HepG2 (cell line): Measurements from ENCODE around the gene ZNF79. TPM values are rescaled to one million over a fixed set of nuclear protein-coding genes. Genes with fewer than 3 reads are reported as not detected.

Experiments used
- ATAC-seq: fragments of 200-7000 bp; cut with Tn5 transposase; 3 replicates; pipeline ENCODE4 v1.9.1; 2020; ENCODE audit warnings: mild to moderate bottlenecking, moderate library complexity
- BruUV-seq: library from RNA; stranded (reverse); fragments of 400-500 nt; replicated peaks from 2 replicates; lab custom pipeline; 2021; lab: Mats Ljungman, UMichigan
- CTCF ChIA-PET: fragments of 300-600 bp; formaldehyde crosslinking; extraction: SDS; loops from one replicate; lab custom pipeline; 2021; ENCODE audit warnings: low total read pairs, inconsistent platforms, low intra/inter-chr PET ratio; lab: Yijun Ruan, JAX
- POLR2A ChIA-PET: fragments of 350-600 bp; sonication (Branson Sonifier 250); formaldehyde crosslinking; loops from one replicate; lab custom pipeline; 2020; ENCODE audit warnings: antibody characterized with exemption, inconsistent platforms; lab: Yijun Ruan, JAX
- DNase-seq: peaks from one replicate; pipeline ENCODE4 v3.0.0-alpha.2; 2015; ENCODE audit warnings: low spot score
- FAIRE-seq: peaks from 3 replicates; lab custom pipeline; 2011; peaks lifted over from hg19 to GRCh38; lab: Jason Lieb, UNC
- H2AFZ ChIP-seq: one replicate; pipeline ENCODE4 v1.6.1; 2011; ENCODE audit warnings: low read length, inconsistent platforms
- H3K27ac ChIP-seq: fragments of 300-600 bp; 3 replicates; pipeline ENCODE4 v1.8.0; 2011; ENCODE audit warnings: mixed run types, mild to moderate bottlenecking, mixed read lengths, low read length, inconsistent platforms; ENCODE audit not compliant: insufficient read depth; ENCODE audit errors: extremely low read length
- H3K27me3 ChIP-seq, 2 experiments: fragments of 200-600 bp in 1 of 2; 2 replicates in 1 of 2; 3 replicates in 1 of 2; pipeline versions ENCODE4 v1.6.0 to v1.8.0; 2011; ENCODE audit warnings: low read length in 2 of 2, mild to moderate bottlenecking in 2 of 2, moderate library complexity in 2 of 2, inconsistent platforms in 1 of 2; ENCODE audit not compliant: insufficient read depth in 2 of 2, control insufficient read depth in 1 of 2
- H3K36me3 ChIP-seq, 2 experiments: fragments of 200-600 bp in 1 of 2; replicated peaks in 1 of 2; 2 replicates in 1 of 2; 3 replicates in 1 of 2; pipeline versions ENCODE4 v1.5.1 to v1.8.0; 2011; ENCODE audit warnings: low read length in 2 of 2, inconsistent platforms in 1 of 2; ENCODE audit not compliant: insufficient read depth in 2 of 2, control insufficient read depth in 1 of 2
- H3K4me1 ChIP-seq: 2 replicates; pipeline ENCODE4 v1.5.1; 2012; ENCODE audit warnings: low read length, inconsistent platforms; ENCODE audit not compliant: insufficient read depth
- H3K4me2 ChIP-seq: 2 replicates; pipeline ENCODE4 v1.6.0; 2011; ENCODE audit warnings: low read depth, low read length, inconsistent platforms
- H3K4me3 ChIP-seq, 3 experiments: fragments of 200-600 bp in 1 of 3; sonication (generic), shearing (Covaris generic) in 1 of 3; replicated peaks in 1 of 3; 2 replicates each; pipeline ENCODE4 v1.5.1; 2011 to 2016; ENCODE audit warnings: low read length in 3 of 3, inconsistent platforms in 2 of 3, low read depth in 2 of 3, mild to moderate bottlenecking in 2 of 3, control low read depth in 1 of 3, mixed read lengths in 1 of 3; ENCODE audit not compliant: insufficient read depth in 1 of 3
- H3K79me2 ChIP-seq: one replicate; pipeline ENCODE4 v1.6.1; 2011; ENCODE audit warnings: low read length, inconsistent platforms; ENCODE audit not compliant: insufficient read depth
- H3K9ac ChIP-seq: 2 replicates; pipeline ENCODE4 v1.6.0; 2011; ENCODE audit warnings: mild to moderate bottlenecking, low read depth, low read length, inconsistent platforms; ENCODE audit not compliant: insufficient read depth
- H3K9me3 ChIP-seq: 2 replicates; pipeline ENCODE4 v1.5.1; 2012; ENCODE audit warnings: mild to moderate bottlenecking, low read length
- H4K20me1 ChIP-seq: 2 replicates; pipeline ENCODE4 v1.6.0; 2011; ENCODE audit warnings: inconsistent platforms, mild to moderate bottlenecking, low read length, moderate library complexity; ENCODE audit not compliant: insufficient read depth
- CAMTA2 ChIP-seq: sonication (generic); formaldehyde crosslinking; IDR thresholded peaks from 2 replicates; pipeline ENCODE4 v1.4.0; 2020; ENCODE audit warnings: mild to moderate bottlenecking, missing genetic modification reagents, borderline replicate concordance
- SMAD3 ChIP-seq: sonication (generic); formaldehyde crosslinking; IDR thresholded peaks from 2 replicates; pipeline ENCODE4 v1.4.0; 2020; ENCODE audit warnings: missing genetic modification reagents
- ZNF230 ChIP-seq: sonication (generic); formaldehyde crosslinking; IDR thresholded peaks from 2 replicates; pipeline ENCODE4 v1.4.0; 2020; ENCODE audit warnings: mild to moderate bottlenecking, missing genetic modification reagents
- ZNF30 ChIP-seq: sonication (generic); formaldehyde crosslinking; IDR thresholded peaks from 2 replicates; pipeline ENCODE4 v1.5.0; 2020; ENCODE audit warnings: mild to moderate bottlenecking, missing genetic modification reagents
- ZSCAN31 ChIP-seq: sonication (generic); formaldehyde crosslinking; IDR thresholded peaks from 2 replicates; pipeline ENCODE4 v1.5.0; 2020; ENCODE audit warnings: low read depth, mild to moderate bottlenecking, missing genetic modification reagents
- WGBS: methylation state at CpG from one replicate; pipeline ENCODE4 v1.1.6; 2017; ENCODE audit warnings: low lambda C conversion rate; 5-methylcytosine and 5-hydroxymethylcytosine counted together
- in situ Hi-C: cut with HindIII; loops from 2 replicates; pipeline ENCODE4 v1.10.0; 2017; ENCODE audit warnings: low pct_unique_long_range_greater_than_20kb; ENCODE audit not compliant: extremely low pct_ligation_motif_present
- intact Hi-C: fragments of 100-400 bp; cut with micrococcal nuclease; formaldehyde crosslinking; loops from one replicate; pipeline ENCODE4 v1.10.0; 2022; ENCODE audit not compliant: unreplicated experiment
- polyA plus RNA-seq, 8 experiments: library from polyadenylated mRNA; depleted of rRNA in 3 of 8; stranded (reverse) in 7 of 8; unstranded in 1 of 8; fragments of >200 nt; fragmentation: Illumina TruSeq in 4 of 8; extraction: Trizol in 4 of 8; gene quantifications; 2 replicates each; pipeline versions ENCODE4 v1.2.1 to v1.2.3, GENCODE V29; 2011 to 2016; ENCODE audit warnings: low read depth in 4 of 8, missing spikeins in 1 of 8, mixed read lengths in 1 of 8; ENCODE audit not compliant: insufficient read depth in 1 of 8
- total RNA-seq, 5 experiments: library from RNA; depleted of rRNA; stranded (reverse); fragments of >200 nt; fragmentation: Illumina TruSeq; extraction: Trizol; gene quantifications; 2 replicates each; pipeline ENCODE4 v1.2.3, GENCODE V29; 2016; ENCODE audit warnings: low read depth in 1 of 5
- TF ChIP-seq, protein P1 (sequence below): IDR thresholded peaks from 2 replicates; pipeline ENCODE4 v1.6.1; 2016; ENCODE audit warnings: low read depth, missing genetic modification reagents, missing compliant biosample characterization
- TF ChIP-seq, protein P2 (sequence below): sonication (generic); formaldehyde crosslinking; IDR thresholded peaks from 2 replicates; pipeline ENCODE4 v1.5.1; 2020; ENCODE audit warnings: missing genetic modification reagents, mild to moderate bottlenecking, borderline replicate concordance

ZNF79 gene
- total and polyA plus RNA-seq, 2 of the 13 experiments (the other 11 are each of a cell fraction or from before 2014, with no cell fraction given): 3.7 to 8.1 TPM

DNA sequence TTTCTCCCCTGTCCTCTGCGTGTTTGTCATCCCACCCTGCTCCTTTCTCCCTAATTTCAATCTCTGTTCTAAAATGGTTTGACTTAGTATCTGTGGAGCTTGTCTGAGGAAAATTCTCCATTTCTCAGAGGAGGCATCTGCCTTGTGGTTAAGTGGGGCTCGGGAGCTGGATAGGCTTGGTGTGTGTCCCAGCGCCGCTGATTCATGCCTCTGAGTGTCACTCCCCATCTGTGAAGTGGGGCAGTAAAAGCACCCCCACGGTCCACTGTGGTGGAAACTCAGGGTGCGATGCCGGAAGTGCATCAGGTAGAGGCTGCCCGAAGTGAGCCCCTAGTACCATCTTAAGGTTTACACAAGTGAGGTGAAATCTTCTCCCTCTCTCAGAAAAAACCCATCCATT lies 64.8 kb downstream of the ZNF79 start:
- H3K27me3 ChIP-seq: no peaks in the 10 kb centered on the region

More for the DNA sequence above, 64.8 kb downstream of the ZNF79 start:
- no peaks in the 10 kb centered on the region for H3K79me2 ChIP-seq
- no peaks in the 10 kb centered on the region for H3K9me3 ChIP-seq
- WGBS: 87% methylated on average over 8 of the region's 8 CpGs
- no peak overlapping the region for H3K27ac ChIP-seq
- H3K4me1 ChIP-seq: no peaks in the 10 kb centered on the region
- POLR2A ChIA-PET: no interaction called here
- H2AFZ ChIP-seq: no peak overlapping the region
- CTCF ChIA-PET: no interaction called here
- no peak overlapping the region for H3K4me3 ChIP-seq
- ATAC-seq: no peak
- TF ChIP-seq SMAD3 (no peak), ZSCAN31 (CRISPR knock-in tag) (no peak), ZNF230 (no peak), ZNF30 (CRISPR knock-in tag) (no peak), CAMTA2 (CRISPR knock-in tag) (no peak)
- TF ChIP-seq, protein P1, sequence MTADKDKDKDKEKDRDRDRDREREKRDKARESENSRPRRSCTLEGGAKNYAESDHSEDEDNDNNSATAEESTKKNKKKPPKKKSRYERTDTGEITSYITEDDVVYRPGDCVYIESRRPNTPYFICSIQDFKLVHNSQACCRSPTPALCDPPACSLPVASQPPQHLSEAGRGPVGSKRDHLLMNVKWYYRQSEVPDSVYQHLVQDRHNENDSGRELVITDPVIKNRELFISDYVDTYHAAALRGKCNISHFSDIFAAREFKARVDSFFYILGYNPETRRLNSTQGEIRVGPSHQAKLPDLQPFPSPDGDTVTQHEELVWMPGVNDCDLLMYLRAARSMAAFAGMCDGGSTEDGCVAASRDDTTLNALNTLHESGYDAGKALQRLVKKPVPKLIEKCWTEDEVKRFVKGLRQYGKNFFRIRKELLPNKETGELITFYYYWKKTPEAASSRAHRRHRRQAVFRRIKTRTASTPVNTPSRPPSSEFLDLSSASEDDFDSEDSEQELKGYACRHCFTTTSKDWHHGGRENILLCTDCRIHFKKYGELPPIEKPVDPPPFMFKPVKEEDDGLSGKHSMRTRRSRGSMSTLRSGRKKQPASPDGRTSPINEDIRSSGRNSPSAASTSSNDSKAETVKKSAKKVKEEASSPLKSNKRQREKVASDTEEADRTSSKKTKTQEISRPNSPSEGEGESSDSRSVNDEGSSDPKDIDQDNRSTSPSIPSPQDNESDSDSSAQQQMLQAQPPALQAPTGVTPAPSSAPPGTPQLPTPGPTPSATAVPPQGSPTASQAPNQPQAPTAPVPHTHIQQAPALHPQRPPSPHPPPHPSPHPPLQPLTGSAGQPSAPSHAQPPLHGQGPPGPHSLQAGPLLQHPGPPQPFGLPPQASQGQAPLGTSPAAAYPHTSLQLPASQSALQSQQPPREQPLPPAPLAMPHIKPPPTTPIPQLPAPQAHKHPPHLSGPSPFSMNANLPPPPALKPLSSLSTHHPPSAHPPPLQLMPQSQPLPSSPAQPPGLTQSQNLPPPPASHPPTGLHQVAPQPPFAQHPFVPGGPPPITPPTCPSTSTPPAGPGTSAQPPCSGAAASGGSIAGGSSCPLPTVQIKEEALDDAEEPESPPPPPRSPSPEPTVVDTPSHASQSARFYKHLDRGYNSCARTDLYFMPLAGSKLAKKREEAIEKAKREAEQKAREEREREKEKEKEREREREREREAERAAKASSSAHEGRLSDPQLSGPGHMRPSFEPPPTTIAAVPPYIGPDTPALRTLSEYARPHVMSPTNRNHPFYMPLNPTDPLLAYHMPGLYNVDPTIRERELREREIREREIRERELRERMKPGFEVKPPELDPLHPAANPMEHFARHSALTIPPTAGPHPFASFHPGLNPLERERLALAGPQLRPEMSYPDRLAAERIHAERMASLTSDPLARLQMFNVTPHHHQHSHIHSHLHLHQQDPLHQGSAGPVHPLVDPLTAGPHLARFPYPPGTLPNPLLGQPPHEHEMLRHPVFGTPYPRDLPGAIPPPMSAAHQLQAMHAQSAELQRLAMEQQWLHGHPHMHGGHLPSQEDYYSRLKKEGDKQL (CRISPR knock-in tag): no peak
- TF ChIP-seq, protein P2, sequence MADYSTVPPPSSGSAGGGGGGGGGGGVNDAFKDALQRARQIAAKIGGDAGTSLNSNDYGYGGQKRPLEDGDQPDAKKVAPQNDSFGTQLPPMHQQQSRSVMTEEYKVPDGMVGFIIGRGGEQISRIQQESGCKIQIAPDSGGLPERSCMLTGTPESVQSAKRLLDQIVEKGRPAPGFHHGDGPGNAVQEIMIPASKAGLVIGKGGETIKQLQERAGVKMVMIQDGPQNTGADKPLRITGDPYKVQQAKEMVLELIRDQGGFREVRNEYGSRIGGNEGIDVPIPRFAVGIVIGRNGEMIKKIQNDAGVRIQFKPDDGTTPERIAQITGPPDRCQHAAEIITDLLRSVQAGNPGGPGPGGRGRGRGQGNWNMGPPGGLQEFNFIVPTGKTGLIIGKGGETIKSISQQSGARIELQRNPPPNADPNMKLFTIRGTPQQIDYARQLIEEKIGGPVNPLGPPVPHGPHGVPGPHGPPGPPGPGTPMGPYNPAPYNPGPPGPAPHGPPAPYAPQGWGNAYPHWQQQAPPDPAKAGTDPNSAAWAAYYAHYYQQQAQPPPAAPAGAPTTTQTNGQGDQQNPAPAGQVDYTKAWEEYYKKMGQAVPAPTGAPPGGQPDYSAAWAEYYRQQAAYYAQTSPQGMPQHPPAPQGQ (CRISPR knock-in tag): no peak
- TF ChIP-seq, all 625 proteins: peak for 0
- Histone ChIP-seq H3K36me3 (peaks cover 11 to 39% of the 10 kb centered on the region in 2 experiments), H3K9ac (no peak overlapping the region), H3K4me2 (no peak overlapping the region), H4K20me1 (no peaks in the 10 kb centered on the region)
- BruUV-seq: no TSS peak
- intact Hi-C loops (no loop called here), in situ Hi-C loops (no loop called here)
- FAIRE-seq (no peak), DNase-seq (no peak)
